Measurements from ENCODE around the gene FAM118B. TPM values are rescaled to one million over a fixed set of nuclear protein-coding genes. Genes with fewer than 3 reads are reported as not detected.
A peak's percentile ranks its signal among the peaks of the same experiment; 100 is the strongest.

Gene FAM118B
- total and polyA plus RNA-seq, 2 experiments from 2014 or later = 29.6 to 35.2 TPM

GRCh38 chr11:126163779-126164178 is 47.8 kb upstream of the FAM118B start:
- Histone ChIP-seq H3K9me3 (ENCODE audit: low read depth) (no peaks in the 10 kb centered on the region), H3K36me3 (replicated peaks; ENCODE audit: insufficient read depth, low read depth) (no peaks in the 10 kb centered on the region), H3K9me2 (replicated peaks; ENCODE audit: insufficient read depth) (no peaks in the 10 kb centered on the region), H3K79me2 (no peaks in the 10 kb centered on the region), H3K4me1 (ENCODE audit: insufficient read depth) (peaks cover 50% of the 10 kb centered on the region), H4K20me1 (ENCODE audit: insufficient read depth, poor library complexity, severe bottlenecking) (no peaks in the 10 kb centered on the region), H3K4me2 (peak overlapping the region; percentile 45), H3K4me3 (no peak overlapping the region), H3K27me3 (no peaks in the 10 kb centered on the region), H3K27ac (peak overlapping the region; percentile 91), H2AFZ (peak overlapping the region; percentile 26)
- TF ChIP-seq EZH2phosphoT487 (IDR thresholded peaks at IDR 0.05; ENCODE audit: low read depth, severe bottlenecking, unreplicated experiment) (no peak), CTCF (IDR thresholded peaks at IDR 0.05; ENCODE audit: poor library complexity) (no peak), EZH2 (IDR thresholded peaks at IDR 0.05; ENCODE audit: borderline replicate concordance) (no peak)
- DNase-seq (ENCODE audit: low spot score) = no peak
- 70% methylated on average over 9 of the region's 9 CpGs for WGBS (ENCODE audit: low lambda C conversion rate, missing lambda C conversion rate)

DNA sequence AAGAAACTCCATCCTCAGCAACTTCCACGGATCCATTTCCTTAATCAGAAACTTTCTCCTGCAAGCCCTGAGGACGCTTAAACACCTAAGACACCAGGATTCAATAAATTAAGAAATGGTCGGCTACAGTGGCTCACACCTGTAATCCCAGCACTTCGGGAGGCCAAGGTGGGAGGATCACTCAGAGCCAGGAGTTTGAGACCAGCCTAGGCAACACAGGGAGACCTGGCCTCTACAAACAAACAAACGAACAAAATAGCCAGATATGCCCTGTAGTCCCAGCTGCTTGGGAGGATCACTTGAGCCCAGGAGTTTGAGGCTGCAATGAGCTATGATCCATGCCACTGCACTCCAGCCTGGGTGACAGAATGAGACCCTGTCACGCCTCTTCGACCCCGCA is 46.8 kb upstream of the FAM118B start:
- Histone ChIP-seq H3K4me1 (ENCODE audit: insufficient read depth) (peaks cover 43% of the 10 kb centered on the region), H3K79me2 (no peaks in the 10 kb centered on the region), H3K36me3 (replicated peaks; ENCODE audit: insufficient read depth, low read depth) (no peaks in the 10 kb centered on the region), H3K4me3 (no peak overlapping the region), H3K27ac (peak overlapping the region; percentile 91), H3K9me2 (replicated peaks; ENCODE audit: insufficient read depth) (no peaks in the 10 kb centered on the region), H3K9me3 (ENCODE audit: low read depth) (no peaks in the 10 kb centered on the region), H4K20me1 (ENCODE audit: insufficient read depth, poor library complexity, severe bottlenecking) (no peaks in the 10 kb centered on the region), H2AFZ (no peak overlapping the region), H3K4me2 (no peak overlapping the region), H3K27me3 (no peaks in the 10 kb centered on the region)
- TF ChIP-seq EZH2phosphoT487 (IDR thresholded peaks at IDR 0.05; ENCODE audit: low read depth, severe bottlenecking, unreplicated experiment) (no peak), CTCF (IDR thresholded peaks at IDR 0.05; ENCODE audit: poor library complexity) (no peak), EZH2 (IDR thresholded peaks at IDR 0.05; ENCODE audit: borderline replicate concordance) (no peak)
- DNase-seq (ENCODE audit: low spot score) = no peak
- 78% methylated on average over 8 of the region's 8 CpGs for whole genome bisulfite sequencing (ENCODE audit: low lambda C conversion rate, missing lambda C conversion rate)

- no peaks in the 10 kb centered on the region for H3K9me2 ChIP-seq (replicated peaks; ENCODE audit: insufficient read depth)
- H3K4me1 ChIP-seq (ENCODE audit: insufficient read depth) = peaks cover 40% of the 10 kb centered on the region
- peak overlapping the region; percentile 6 for H3K27ac ChIP-seq
- no peaks in the 10 kb centered on the region for H3K9me3 ChIP-seq (ENCODE audit: low read depth)
- H3K4me2 ChIP-seq = no peak overlapping the region
- H3K4me3 ChIP-seq = no peak overlapping the region
- TF ChIP-seq EZH2phosphoT487 (IDR thresholded peaks at IDR 0.05; ENCODE audit: low read depth, severe bottlenecking, unreplicated experiment) = no peak
- TF ChIP-seq EZH2 (IDR thresholded peaks at IDR 0.05; ENCODE audit: borderline replicate concordance) = no peak
- no peak for TF ChIP-seq CTCF (IDR thresholded peaks at IDR 0.05; ENCODE audit: poor library complexity)
- no peak overlapping the region for H2AFZ ChIP-seq
- no peaks in the 10 kb centered on the region for H3K27me3 ChIP-seq
- WGBS (ENCODE audit: low lambda C conversion rate, missing lambda C conversion rate) = 79% methylated on average over 9 of the region's 9 CpGs
- no peaks in the 10 kb centered on the region for H3K36me3 ChIP-seq (replicated peaks; ENCODE audit: insufficient read depth, low read depth)
- no peaks in the 10 kb centered on the region for H4K20me1 ChIP-seq (ENCODE audit: insufficient read depth, poor library complexity, severe bottlenecking)
- no peaks in the 10 kb centered on the region for H3K79me2 ChIP-seq
- DNase-seq (ENCODE audit: low spot score) = no peak
Measured at GRCh38 chr11:126165311-126165720, 46.3 kb upstream of the FAM118B start.

- Histone ChIP-seq H3K9me2 (replicated peaks; ENCODE audit: insufficient read depth) (no peaks in the 10 kb centered on the region), H3K4me3 (no peak overlapping the region), H3K36me3 (replicated peaks; ENCODE audit: insufficient read depth, low read depth) (no peaks in the 10 kb centered on the region), H2AFZ (no peak overlapping the region), H3K27ac (peak overlapping the region; percentile 6), H3K79me2 (no peaks in the 10 kb centered on the region), H3K27me3 (no peaks in the 10 kb centered on the region), H3K4me2 (no peak overlapping the region), H3K4me1 (ENCODE audit: insufficient read depth) (peaks cover 35% of the 10 kb centered on the region), H3K9me3 (ENCODE audit: low read depth) (no peaks in the 10 kb centered on the region), H4K20me1 (ENCODE audit: insufficient read depth, poor library complexity, severe bottlenecking) (no peaks in the 10 kb centered on the region)
- TF ChIP-seq EZH2 (IDR thresholded peaks at IDR 0.05; ENCODE audit: borderline replicate concordance) = no peak
- TF ChIP-seq EZH2phosphoT487 (IDR thresholded peaks at IDR 0.05; ENCODE audit: low read depth, severe bottlenecking, unreplicated experiment) = no peak
- TF ChIP-seq CTCF (IDR thresholded peaks at IDR 0.05; ENCODE audit: poor library complexity) = no peak
- 68% methylated on average over 10 of the region's 10 CpGs for WGBS (ENCODE audit: low lambda C conversion rate, missing lambda C conversion rate)
- no peak for DNase-seq (ENCODE audit: low spot score)
Measured at GRCh38 chr11:126165757-126166156, 45.8 kb upstream of the FAM118B start.
